Vagina (tissue), 2 donors: ENCODE results near the gene IL25. TPM values are rescaled to one million over a fixed set of nuclear protein-coding genes. Genes with fewer than 3 reads are reported as not detected.
"Not testable (repeated sequence)": the region's sequence is repeated elsewhere in the genome, so short reads cannot be mapped to it uniquely, and the experiment has no call there.

Experiments
- DNase-seq, 2 donors: peaks; one replicate each; pipeline ENCODE4 v3.0.0-alpha.2; 2017; ENCODE audit errors: extremely low spot score in 2 of 2
- H3K27ac ChIP-seq: fragments of 200-600 bp; sonication (generic); one replicate; pipeline ENCODE4 v1.5.1; 2019
- H3K27me3 ChIP-seq: fragments of 200-600 bp; sonication (generic); one replicate; pipeline ENCODE4 v1.5.1; 2019
- H3K36me3 ChIP-seq, 2 donors: fragments of 200-600 bp; sonication (generic); one replicate each; pipeline ENCODE4 v1.5.1; 2017 to 2019
- H3K4me1 ChIP-seq: fragments of 200-600 bp; sonication (generic); one replicate; pipeline ENCODE4 v1.5.1; 2019
- H3K4me3 ChIP-seq, 2 donors: fragments of 200-600 bp; sonication (generic); 1 replicate in 1 of 2; 2 replicates in 1 of 2; pipeline ENCODE4 v1.5.1; 2016 to 2019
- H3K9me3 ChIP-seq: fragments of 200-600 bp; sonication (generic); one replicate; pipeline ENCODE4 v1.5.1; 2019
- CTCF ChIP-seq, 3 experiments: fragments of 450-650 bp in 2 of 3; fragments of 200-600 bp in 1 of 3; sonication (generic) in 1 of 3; IDR thresholded peaks; one replicate each; pipeline ENCODE4 v1.5.1; 2017 to 2019; ENCODE audit warnings: antibody characterized with exemption in 3 of 3, mild to moderate bottlenecking in 2 of 3, moderate library complexity in 2 of 3
- POLR2A ChIP-seq, 2 donors: fragments of 450-650 bp; IDR thresholded peaks; one replicate each; pipeline ENCODE4 v1.6.1; 2017; ENCODE audit warnings: antibody characterized with exemption in 2 of 2, mild to moderate bottlenecking in 2 of 2, moderate library complexity in 2 of 2
- POLR2AphosphoS5 ChIP-seq, 2 donors: sonication (generic); formaldehyde crosslinking; IDR thresholded peaks; one replicate each; pipeline ENCODE4 v1.9.0; 2017; ENCODE audit warnings: antibody characterized with exemption in 2 of 2, mild to moderate bottlenecking in 2 of 2, low read depth in 1 of 2; ENCODE audit not compliant: insufficient read depth in 1 of 2
- intact Hi-C: fragments of 100-400 bp; cut with DNase I; formaldehyde crosslinking; loops from one replicate; pipeline ENCODE4 v1.15.1; 2023
- total RNA-seq: library from RNA; depleted of rRNA; stranded (reverse); fragments of >200 nt; gene quantifications from one replicate; pipeline ENCODE4 v1.2.3, GENCODE V29; 2016

Gene IL25
- total RNA-seq, 1 donor from 2014 or later: not detected

GRCh38 chr14:23385642-23386265 lies 13.1 kb downstream of the IL25 start:
- DNase-seq: no peak
- Histone ChIP-seq H3K4me1 (no peaks in the 10 kb centered on the region), H3K36me3 (no peaks in the 10 kb centered on the region), H3K27me3 (no peaks in the 10 kb centered on the region), H3K27ac (no peak overlapping the region), H3K4me3 (no peak overlapping the region), H3K9me3 (no peaks in the 10 kb centered on the region)
- intact Hi-C loops: no loop called here
- TF ChIP-seq CTCF (IDR thresholded peaks at IDR 0.05): no peak
- TF ChIP-seq POLR2AphosphoS5 (IDR thresholded peaks at IDR 0.05; ENCODE audit: insufficient read depth in 1 of 2, low read depth in 1 of 2): no peak
- no peak for TF ChIP-seq POLR2A (IDR thresholded peaks at IDR 0.05)

GRCh38 chr14:23386266-23386657 lies 13.7 kb downstream of the IL25 start:
- intact Hi-C loops, H3K9me3 ChIP-seq, H3K4me1 ChIP-seq, H3K27me3 ChIP-seq, H3K4me3 ChIP-seq, H3K36me3 ChIP-seq, DNase-seq, H3K27ac ChIP-seq: not testable (repeated sequence)

- DNase-seq: no peak
- TF ChIP-seq POLR2AphosphoS5 (IDR thresholded peaks at IDR 0.05; ENCODE audit: insufficient read depth in 1 of 2, low read depth in 1 of 2): no peak
- no peak for TF ChIP-seq POLR2A (IDR thresholded peaks at IDR 0.05)
- TF ChIP-seq CTCF (IDR thresholded peaks at IDR 0.05): no peak
- Histone ChIP-seq H3K9me3 (no peaks in the 10 kb centered on the region), H3K4me3 (no peak overlapping the region), H3K4me1 (no peaks in the 10 kb centered on the region), H3K27ac (no peak overlapping the region), H3K27me3 (no peaks in the 10 kb centered on the region), H3K36me3 (no peaks in the 10 kb centered on the region)
- intact Hi-C loops: no loop called here
These were observed 14.4 kb downstream of the IL25 start for GRCh38 chr14:23386999-23387398.

GRCh38 chr14:23387916-23388882 lies 15.6 kb downstream of the IL25 start:
- no peaks in the 10 kb centered on the region for H3K27me3 ChIP-seq
- intact Hi-C loops: no loop called here
- H3K36me3 ChIP-seq: no peaks in the 10 kb centered on the region
- no peaks in the 10 kb centered on the region for H3K9me3 ChIP-seq
- no peak overlapping the region for H3K27ac ChIP-seq
- H3K4me3 ChIP-seq: no peak overlapping the region
- no peaks in the 10 kb centered on the region for H3K4me1 ChIP-seq
- TF ChIP-seq POLR2A (IDR thresholded peaks at IDR 0.05) (no peak), POLR2AphosphoS5 (IDR thresholded peaks at IDR 0.05; ENCODE audit: insufficient read depth in 1 of 2, low read depth in 1 of 2) (no peak), CTCF (IDR thresholded peaks at IDR 0.05) (no peak)
- no peak for DNase-seq

- Histone ChIP-seq H3K9me3 (no peaks in the 10 kb centered on the region), H3K27me3 (no peaks in the 10 kb centered on the region), H3K4me3 (no peak overlapping the region), H3K4me1 (no peaks in the 10 kb centered on the region), H3K27ac (no peak overlapping the region), H3K36me3 (no peaks in the 10 kb centered on the region)
- TF ChIP-seq CTCF (IDR thresholded peaks at IDR 0.05): no peak
- TF ChIP-seq POLR2AphosphoS5 (IDR thresholded peaks at IDR 0.05; ENCODE audit: insufficient read depth in 1 of 2, low read depth in 1 of 2): no peak
- TF ChIP-seq POLR2A (IDR thresholded peaks at IDR 0.05): no peak
- intact Hi-C loops: no loop called here
- DNase-seq: no peak
These were observed 16.4 kb downstream of the IL25 start for GRCh38 chr14:23388996-23389395.
